Heart left ventricle (tissue), 16 donors: ENCODE measurements around the gene PRKN. TPM values are rescaled to one million over a fixed set of nuclear protein-coding genes. Genes with fewer than 3 reads are reported as not detected.

Experiments used
- ATAC-seq, 4 donors: fragments of 200-7000 bp; cut with Tn5 transposase; one replicate each; pipeline ENCODE4 v1.9.1; 2020 to 2022; ENCODE audit warnings: moderate library complexity in 4 of 4, mild to moderate bottlenecking in 3 of 4, moderate number of reproducible peaks in 1 of 4
- DNase-seq, 5 donors: peaks; one replicate each; pipeline ENCODE4 v3.0.0-alpha.2; 2020
- H3K27ac ChIP-seq, 12 donors: fragments of 200-600 bp; sonication (generic) in 4 of 12; one replicate each; pipeline versions ENCODE4 v1.5.0 to v1.8.0; 2016 to 2022; ENCODE audit warnings: mild to moderate bottlenecking in 2 of 12
- H3K27me3 ChIP-seq, 9 donors: fragments of 200-600 bp; sonication (generic) in 2 of 9; one replicate each; pipeline versions ENCODE4 v1.5.1 to v1.8.0; 2016 to 2022; ENCODE audit warnings: mild to moderate bottlenecking in 3 of 9
- H3K36me3 ChIP-seq, 9 donors: fragments of 200-600 bp; sonication (generic) in 2 of 9; one replicate each; pipeline versions ENCODE4 v1.5.0 to v1.8.0; 2018 to 2022; ENCODE audit warnings: mild to moderate bottlenecking in 2 of 9
- H3K4me1 ChIP-seq, 12 donors: fragments of 200-600 bp; sonication (generic) in 4 of 12; one replicate each; pipeline versions ENCODE4 v1.5.0 to v1.8.0; 2016 to 2022; ENCODE audit warnings: mild to moderate bottlenecking in 3 of 12
- H3K4me3 ChIP-seq, 12 donors: fragments of 200-600 bp; sonication (generic) in 4 of 12; one replicate each; pipeline versions ENCODE4 v1.5.0 to v1.8.0; 2017 to 2022; ENCODE audit warnings: mild to moderate bottlenecking in 9 of 12, moderate library complexity in 4 of 12
- H3K9me3 ChIP-seq, 12 donors: fragments of 200-600 bp; sonication (generic) in 4 of 12; one replicate each; pipeline versions ENCODE4 v1.5.0 to v1.8.0; 2016 to 2022; ENCODE audit warnings: mild to moderate bottlenecking in 1 of 12
- POLR2A ChIP-seq, 2 donors: fragments of 450-650 bp; IDR thresholded peaks; one replicate each; pipeline ENCODE4 v1.6.1; 2017; ENCODE audit warnings: antibody characterized with exemption in 2 of 2, mild to moderate bottlenecking in 2 of 2, moderate library complexity in 2 of 2
- WGBS, 4 donors: extraction: QIAGEN DNeasy Blood & Tissue Kit in 2 of 4; methylation state at CpG; one replicate each; pipeline versions ENCODE4 v1.1.5 to v1.1.7; 2013 to 2018; 5-methylcytosine and 5-hydroxymethylcytosine counted together
- intact Hi-C, 10 donors: fragments of 100-400 bp; cut with DNase I; formaldehyde crosslinking; loops; one replicate each; pipeline versions ENCODE4 v1.11.1 to v1.14.2; 2022
- polyA plus RNA-seq, 2 donors: library from polyadenylated mRNA; stranded (reverse); fragments of 200-250 nt; gene quantifications; one replicate each; pipeline ENCODE4 v1.2.3, GENCODE V29; 2013
- total RNA-seq, 9 donors: library from RNA; depleted of rRNA in 2 of 9; stranded (reverse); fragments of >200 nt in 2 of 9; fragmentation: NEBNext Ultra II Directional in 3 of 9; extraction: Animal tissue kit (Norgen Biotek cat#: 25700) in 3 of 9; gene quantifications; one replicate each; pipeline versions ENCODE4 v1.1.0 to v1.2.4, GENCODE V29; 2016 to 2023
- TF ChIP-seq, protein P1 (sequence below), 12 donors: fragments of 200-600 bp; sonication (generic) in 4 of 12; IDR thresholded peaks; one replicate each; pipeline versions ENCODE4 v1.5.0 to v1.8.0; 2018 to 2022; ENCODE audit warnings: antibody characterized with exemption in 12 of 12, mild to moderate bottlenecking in 5 of 12
- donor health status: ischemic (EF 13 %, LVEDD 7.1; RV severe dilation, severe dysfunction).
- donor health status: healthy with polysubstance abuse.
- donor health status: DM: no; HTN: yes; CAD: no.
- donor health status: DM: no; HTN: no; CAD: no.
- donor health status: ischemic (EF 25% LVEDD 6.9; RV normal size, moderate dysfunction).
- donor health status: ischemic (EF 25% LVEDD 5.7; RV mildly dilated, moderate dysfunction).
- donor health status: healthy.
- donor health status: DM: yes; HTN: yes; CAD: no.
- donor health status: ischemic (EF 35%, LVEDD 5.7; RV mildly dilated, moderate dysfunction).
- donor health status: nonischemic (EF 11% LVEDD 7.7; RV severe dilation, severe dysfunction).
- donor health status: DM: yes; HTN: yes; CAD: no.
- donor health status: PGD.
- donor health status: ischemic (EF 29% LVEDD 5.4; RV normal size, mild dysfunction).
- donor health status: nonischemic (EF 23%, LVEDD 6.1; RV moderate dilation, normal function).

PRKN gene
- total and polyA plus RNA-seq, 11 donors = 3.4 to 32.5 (median 21.2) TPM

DNA sequence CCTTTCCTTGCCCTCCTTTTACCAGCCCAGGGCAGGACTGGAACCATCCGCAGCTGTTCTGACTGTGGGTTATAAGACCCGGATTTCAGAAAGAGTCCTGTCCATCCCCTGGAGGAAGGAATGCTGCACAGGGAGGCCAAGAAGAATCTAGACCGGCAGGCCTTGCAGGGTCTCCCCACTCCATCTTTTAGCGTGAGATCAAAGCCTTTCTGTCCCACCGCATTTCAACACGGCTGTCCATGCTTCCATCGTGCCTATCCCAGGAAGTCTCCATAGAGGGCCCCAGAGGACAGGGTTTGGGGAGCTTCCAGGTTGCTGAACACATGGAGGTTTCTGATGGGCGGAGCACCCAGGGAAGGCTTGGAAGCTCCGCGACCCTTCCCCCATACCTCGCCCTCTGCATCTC lies 1374.4 kb downstream of the PRKN start:
- H3K27ac ChIP-seq = no peak overlapping the region
- H3K4me1 ChIP-seq = peaks cover 0 to 10% (median 0%) of the 10 kb centered on the region in 12 donors
- 57 to 62% (median 59%) methylated on average over 11 of the region's 11 CpGs for WGBS, 4 donors
- H3K36me3 ChIP-seq = peaks cover 0 to 3% (median 0%) of the 10 kb centered on the region in 9 donors
- H3K9me3 ChIP-seq = no peaks in the 10 kb centered on the region
- DNase-seq = no peak
- no peak for TF ChIP-seq POLR2A (IDR thresholded peaks at IDR 0.05)
- TF ChIP-seq, protein P1, sequence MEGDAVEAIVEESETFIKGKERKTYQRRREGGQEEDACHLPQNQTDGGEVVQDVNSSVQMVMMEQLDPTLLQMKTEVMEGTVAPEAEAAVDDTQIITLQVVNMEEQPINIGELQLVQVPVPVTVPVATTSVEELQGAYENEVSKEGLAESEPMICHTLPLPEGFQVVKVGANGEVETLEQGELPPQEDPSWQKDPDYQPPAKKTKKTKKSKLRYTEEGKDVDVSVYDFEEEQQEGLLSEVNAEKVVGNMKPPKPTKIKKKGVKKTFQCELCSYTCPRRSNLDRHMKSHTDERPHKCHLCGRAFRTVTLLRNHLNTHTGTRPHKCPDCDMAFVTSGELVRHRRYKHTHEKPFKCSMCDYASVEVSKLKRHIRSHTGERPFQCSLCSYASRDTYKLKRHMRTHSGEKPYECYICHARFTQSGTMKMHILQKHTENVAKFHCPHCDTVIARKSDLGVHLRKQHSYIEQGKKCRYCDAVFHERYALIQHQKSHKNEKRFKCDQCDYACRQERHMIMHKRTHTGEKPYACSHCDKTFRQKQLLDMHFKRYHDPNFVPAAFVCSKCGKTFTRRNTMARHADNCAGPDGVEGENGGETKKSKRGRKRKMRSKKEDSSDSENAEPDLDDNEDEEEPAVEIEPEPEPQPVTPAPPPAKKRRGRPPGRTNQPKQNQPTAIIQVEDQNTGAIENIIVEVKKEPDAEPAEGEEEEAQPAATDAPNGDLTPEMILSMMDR (IDR thresholded peaks at IDR 0.05) = peak in 9 of 12 donors; percentile 11 to 36 (median 22)
- intact Hi-C loops = no loop called here
- H3K4me3 ChIP-seq = no peak overlapping the region
- peak; percentile 32 to 69 (median 58) for ATAC-seq
- no peaks in the 10 kb centered on the region for H3K27me3 ChIP-seq

DNA sequence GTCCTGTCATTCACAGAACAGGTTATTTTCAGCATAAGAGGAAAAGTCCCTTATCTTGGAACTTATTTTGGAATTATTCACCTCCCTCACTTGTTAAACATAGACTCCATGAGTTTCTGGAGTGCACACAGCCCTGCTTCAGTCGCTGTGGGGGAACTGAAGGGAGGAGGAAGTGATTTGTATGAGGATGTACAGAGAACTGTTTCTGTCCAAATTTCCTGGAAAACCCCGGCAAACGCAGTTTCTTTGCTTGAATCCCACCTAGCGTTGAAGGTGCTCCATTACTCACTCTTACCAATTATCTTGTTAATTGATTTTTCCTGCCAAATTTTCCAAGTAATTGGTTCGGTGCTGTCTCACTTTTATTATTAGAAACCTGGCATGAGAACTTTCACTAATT lies 1375.7 kb downstream of the PRKN start:
- 52 to 62% (median 54%) methylated on average over 5 of the region's 5 CpGs for WGBS, 4 donors

DNA sequence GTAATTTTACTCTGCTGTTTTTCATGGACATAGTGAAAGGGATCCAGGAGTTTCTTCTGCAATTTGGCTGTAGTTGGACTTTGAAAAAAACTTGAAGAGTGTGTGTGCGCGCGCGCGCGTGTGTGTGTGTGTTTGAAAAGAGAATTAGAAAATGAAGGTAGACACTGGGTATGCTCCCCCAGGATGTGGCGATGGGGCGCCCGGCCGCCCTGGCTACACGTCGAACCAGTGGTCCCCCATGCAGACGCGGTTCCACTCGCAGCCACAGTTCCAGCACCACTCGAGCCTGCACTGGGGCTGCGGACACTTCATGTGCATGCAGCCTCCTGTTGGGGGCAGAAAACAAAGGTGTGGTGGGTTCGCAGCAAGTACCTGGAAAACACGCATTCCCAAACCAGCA lies 1377.7 kb downstream of the PRKN start:
- TF ChIP-seq, protein P1 (IDR thresholded peaks at IDR 0.05) = no peak
- no peak for TF ChIP-seq POLR2A (IDR thresholded peaks at IDR 0.05)
- WGBS, 4 donors = 94 to 96% (median 95%) methylated on average over 19 of the region's 19 CpGs
- Histone ChIP-seq H3K9me3 (no peaks in the 10 kb centered on the region), H3K27me3 (no peaks in the 10 kb centered on the region), H3K4me3 (no peak overlapping the region), H3K27ac (no peak overlapping the region), H3K36me3 (peaks cover 0 to 3% (median 0%) of the 10 kb centered on the region in 9 donors), H3K4me1 (peaks cover 0 to 4% (median 0%) of the 10 kb centered on the region in 12 donors)
- intact Hi-C loops = no loop called here
- ATAC-seq (no peak), DNase-seq (no peak)

More for the DNA sequence above, 1375.7 kb downstream of the PRKN start:
- H3K9me3 ChIP-seq = no peaks in the 10 kb centered on the region
- intact Hi-C loops = no loop called here
- ATAC-seq (no peak), DNase-seq (no peak)
- H3K4me1 ChIP-seq = peaks cover 0 to 10% (median 0%) of the 10 kb centered on the region in 12 donors
- H3K36me3 ChIP-seq = peaks cover 0 to 3% (median 0%) of the 10 kb centered on the region in 9 donors
- H3K27me3 ChIP-seq = no peaks in the 10 kb centered on the region
- TF ChIP-seq, protein P1 (IDR thresholded peaks at IDR 0.05) = no peak
- no peak for TF ChIP-seq POLR2A (IDR thresholded peaks at IDR 0.05)
- no peak overlapping the region for H3K4me3 ChIP-seq
- no peak overlapping the region for H3K27ac ChIP-seq

DNA sequence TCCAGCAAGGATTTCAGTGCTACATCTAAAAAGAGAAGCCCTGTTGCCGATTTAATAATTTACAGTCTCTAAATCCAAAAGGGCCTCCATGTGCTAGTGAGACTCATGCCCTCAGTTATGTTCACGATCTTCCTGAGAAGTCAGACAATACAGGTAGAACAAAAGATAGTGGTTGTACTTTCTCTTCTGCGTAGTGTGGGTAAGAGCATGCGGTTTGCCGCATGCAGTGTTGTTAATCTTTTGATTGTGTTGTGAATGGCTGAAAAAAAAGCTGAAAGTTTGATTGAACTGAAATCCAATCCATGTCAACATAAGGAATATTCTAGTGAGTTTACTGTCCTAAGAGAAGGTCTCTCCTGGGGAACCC lies 1379.0 kb downstream of the PRKN start:
- peaks cover 0 to 3% (median 0%) of the 10 kb centered on the region in 9 donors for H3K36me3 ChIP-seq
- TF ChIP-seq POLR2A (IDR thresholded peaks at IDR 0.05) = no peak
- TF ChIP-seq, protein P1 (IDR thresholded peaks at IDR 0.05) = no peak
- intact Hi-C loops = no loop called here
- WGBS, 4 donors = 96 to 98% (median 97%) methylated on average over 5 of the region's 5 CpGs
- no peak overlapping the region for H3K4me3 ChIP-seq
- H3K27ac ChIP-seq = no peak overlapping the region
- DNase-seq (no peak), ATAC-seq (no peak)
- peaks cover 0 to 4% (median 0%) of the 10 kb centered on the region in 12 donors for H3K4me1 ChIP-seq
- H3K27me3 ChIP-seq = no peaks in the 10 kb centered on the region
- H3K9me3 ChIP-seq = no peaks in the 10 kb centered on the region
